Central memory CD4-positive, alpha-beta T cell (primary cell): ENCODE data around the gene HMCES.
"Not testable (repeated sequence)": the region's sequence is repeated elsewhere in the genome, so short reads cannot be mapped to it uniquely, and the experiment has no call there.

Experiments
- DNase-seq: peaks from one replicate; pipeline ENCODE4 v3.0.0; 2022

The HMCES gene

GRCh38 chr3:129347458-129347845 is 68.8 kb downstream of the HMCES start:
- DNase-seq: no peak

- DNase-seq: no peak
These were observed 70.1 kb downstream of the HMCES start for GRCh38 chr3:129348734-129349133.

GRCh38 chr3:129349169-129349568 is 70.5 kb downstream of the HMCES start:
- DNase-seq: not testable (repeated sequence)

DNA sequence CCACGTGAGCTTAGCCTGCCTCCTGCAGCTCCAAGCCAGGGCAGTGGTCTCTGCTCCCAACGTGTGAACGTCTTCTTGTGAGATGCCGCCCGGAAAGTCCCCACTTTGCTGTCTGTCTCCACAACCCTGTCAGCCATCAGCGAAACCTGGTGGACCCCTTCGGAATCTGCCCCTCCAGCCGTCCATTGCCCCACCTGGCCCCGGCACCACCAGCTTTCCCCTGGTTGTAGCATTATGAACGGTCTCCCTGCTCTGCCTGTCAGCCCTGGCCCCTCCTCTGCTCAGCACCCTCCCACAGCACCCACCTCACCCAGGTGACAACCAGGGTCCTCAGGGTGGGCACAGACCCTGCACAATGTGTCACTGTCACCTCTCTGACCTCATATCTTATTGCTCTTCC is 71.1 kb downstream of the HMCES start:
- no peak for DNase-seq

- no peak for DNase-seq
These were observed 73.4 kb downstream of the HMCES start for GRCh38 chr3:129352045-129352444.

DNA sequence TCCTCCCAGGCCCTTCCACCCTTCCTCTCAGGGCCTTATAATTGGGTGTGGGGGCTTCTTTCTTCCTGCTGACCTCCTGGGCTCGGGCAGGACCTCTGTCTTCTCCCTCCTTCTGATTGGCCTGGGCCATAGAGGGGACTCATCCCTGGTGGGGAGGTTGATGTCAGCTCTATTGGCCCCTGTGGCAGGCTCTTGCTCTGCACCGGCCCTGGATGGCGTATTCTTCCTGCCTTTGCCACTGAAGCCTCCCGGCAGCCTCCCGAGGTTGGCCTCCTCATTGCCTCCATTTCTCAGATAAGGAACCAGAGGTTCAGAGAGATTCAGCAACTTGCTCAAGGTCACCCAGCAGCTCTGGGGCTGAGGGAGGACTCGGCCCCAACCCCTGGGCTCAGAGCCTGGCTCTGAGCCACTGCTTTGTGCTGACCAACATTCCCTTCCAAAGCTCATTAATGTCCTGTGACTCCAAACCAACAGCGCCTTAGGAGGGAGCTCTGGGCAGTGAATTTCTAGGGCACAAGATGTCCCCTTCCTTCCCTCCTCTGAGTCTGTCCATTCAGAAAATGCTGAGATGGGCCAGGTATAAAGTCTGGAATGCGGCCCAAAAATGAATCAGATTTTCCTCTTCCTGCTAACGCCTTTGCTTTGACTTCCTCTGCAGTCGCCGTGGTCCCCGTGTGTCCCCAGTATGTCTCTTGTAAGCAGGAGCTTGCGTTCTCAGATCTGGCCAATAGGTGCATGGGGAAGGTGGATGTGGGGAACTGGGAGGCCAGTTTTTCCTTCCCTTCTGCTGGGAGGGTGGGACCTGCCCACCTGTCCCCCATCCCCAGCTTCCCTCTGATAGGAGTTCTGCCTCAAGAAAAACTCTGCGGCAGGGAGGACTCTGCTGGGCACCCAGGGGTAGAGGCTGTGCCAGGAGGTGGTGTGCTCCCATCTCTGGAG is 74.2 kb downstream of the HMCES start:
- no peak for DNase-seq

DNA sequence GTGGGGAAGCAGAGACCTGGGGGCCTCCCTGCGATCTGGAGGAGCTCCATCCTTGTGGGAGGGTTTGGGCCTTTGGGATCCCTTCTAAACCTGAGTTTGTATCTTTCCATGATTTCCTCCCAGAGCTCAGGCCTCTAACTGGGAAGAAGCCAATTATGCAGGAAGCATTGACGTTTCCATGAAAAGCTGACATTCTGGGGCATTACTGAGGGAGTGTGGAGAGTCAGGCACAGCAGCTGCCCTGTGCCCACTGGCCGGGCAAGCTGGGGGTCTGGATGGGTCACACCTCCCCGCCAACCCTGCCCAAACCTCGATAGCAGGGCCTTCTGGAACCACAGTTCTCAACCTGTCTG is 74.9 kb downstream of the HMCES start:
- DNase-seq: no peak
